GM21390 (cell line): Measurements from ENCODE around the gene CEP83.

ENCODE experiments used
- ATAC-seq: cut with Tn5 transposase; IDR thresholded peaks from one replicate; pipeline ENCODE4 v1.9.1; 2021; ENCODE audit not compliant: unreplicated experiment

Gene CEP83

GRCh38 chr12:94308612-94309011 is 151.1 kb downstream of the CEP83 start:
- ATAC-seq, result no peak

DNA sequence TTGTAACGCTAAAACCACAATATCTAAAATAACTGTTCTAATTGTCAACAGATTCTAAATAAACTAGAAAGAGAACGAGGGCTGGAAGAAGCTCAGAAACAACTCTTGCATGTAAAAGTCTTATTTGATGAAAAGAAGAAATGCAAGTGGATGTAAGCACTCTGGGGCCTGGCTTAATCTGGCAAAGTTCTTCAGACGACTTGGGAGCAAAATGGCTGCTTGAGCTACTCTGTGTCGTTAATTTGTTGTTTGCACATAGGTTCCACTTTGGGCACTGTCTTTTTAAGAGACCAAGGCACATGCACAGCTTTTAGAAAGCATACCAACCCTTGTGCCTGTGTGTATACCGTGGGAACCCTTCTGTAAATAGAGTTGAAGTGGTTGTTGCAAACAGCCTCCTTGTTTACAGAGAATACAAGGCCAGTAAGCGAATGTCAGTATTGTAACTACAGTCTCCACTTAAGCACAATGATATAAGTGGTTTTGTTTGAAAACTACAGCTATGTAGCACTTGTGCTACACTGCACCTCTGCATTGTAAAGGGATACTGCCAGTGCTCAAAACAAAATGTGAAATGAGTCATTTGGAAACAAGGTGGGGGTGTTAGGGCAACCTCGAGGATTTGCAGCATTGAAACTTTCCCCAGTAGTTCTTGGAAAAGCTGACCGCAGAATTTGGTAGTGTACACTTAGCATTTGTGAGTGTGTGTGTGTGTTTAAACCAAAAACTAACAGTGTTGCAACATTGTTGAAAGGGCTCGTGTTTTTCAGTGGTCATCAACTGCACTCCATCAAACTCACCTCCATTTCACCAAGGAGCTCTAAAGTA is 154.3 kb downstream of the CEP83 start:
- peak; percentile 45 for ATAC-seq

- ATAC-seq, result no peak
Observed at GRCh38 chr12:94304566-94305061, 155.1 kb downstream of the CEP83 start.

DNA sequence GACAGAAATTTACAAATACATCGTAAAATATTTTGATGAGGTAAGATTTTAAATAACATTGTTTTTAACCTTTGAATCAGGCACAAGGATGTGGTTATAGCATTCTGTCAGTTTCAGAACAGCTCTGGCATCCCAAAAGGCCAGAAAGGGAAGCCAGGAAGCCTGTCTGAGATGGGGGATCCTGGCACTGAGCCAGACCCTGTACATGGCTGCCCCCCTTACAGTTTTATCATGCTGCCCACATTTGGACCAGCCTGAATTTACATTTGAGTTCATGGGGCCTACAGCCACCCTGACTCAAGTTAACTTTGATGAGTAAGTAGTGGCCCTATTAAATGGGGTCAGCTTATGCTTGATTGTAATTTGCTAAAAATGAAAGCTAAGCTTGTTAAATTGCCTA is 155.7 kb downstream of the CEP83 start:
- ATAC-seq, result no peak

- no peak for ATAC-seq
Observed at GRCh38 chr12:94299846-94300245, 159.8 kb downstream of the CEP83 start.

DNA sequence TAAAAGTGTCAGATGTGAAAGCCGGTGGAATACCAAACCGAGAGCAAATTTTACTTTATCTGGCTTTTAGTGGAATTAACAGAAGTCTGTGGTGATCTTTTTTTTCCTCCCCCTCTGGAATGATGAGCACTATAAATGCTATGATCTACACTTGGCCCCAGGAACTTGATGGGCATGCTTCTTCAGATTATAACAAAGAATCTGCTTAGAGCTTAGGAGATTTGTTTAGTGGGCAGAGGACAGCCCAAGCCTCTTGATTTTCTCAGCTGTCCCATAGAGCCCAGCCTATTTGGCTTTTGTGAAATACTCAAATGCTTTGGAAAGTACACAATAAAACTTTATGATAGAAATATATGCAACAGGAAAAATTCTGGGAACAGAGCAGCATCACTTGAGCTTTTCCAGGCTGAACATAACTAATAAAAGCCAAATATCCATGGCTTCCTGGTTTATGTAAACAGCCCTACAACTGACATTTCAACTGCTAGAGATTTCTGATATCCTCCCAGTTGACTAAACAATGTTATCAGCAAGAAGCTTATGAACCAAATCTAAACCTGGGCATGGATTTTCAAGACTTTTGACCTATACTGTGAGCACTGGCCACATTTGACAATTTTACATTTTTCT is 161.7 kb downstream of the CEP83 start:
- no peak for ATAC-seq

- ATAC-seq, result no peak
Observed at GRCh38 chr12:94297096-94297699, 162.5 kb downstream of the CEP83 start.

DNA sequence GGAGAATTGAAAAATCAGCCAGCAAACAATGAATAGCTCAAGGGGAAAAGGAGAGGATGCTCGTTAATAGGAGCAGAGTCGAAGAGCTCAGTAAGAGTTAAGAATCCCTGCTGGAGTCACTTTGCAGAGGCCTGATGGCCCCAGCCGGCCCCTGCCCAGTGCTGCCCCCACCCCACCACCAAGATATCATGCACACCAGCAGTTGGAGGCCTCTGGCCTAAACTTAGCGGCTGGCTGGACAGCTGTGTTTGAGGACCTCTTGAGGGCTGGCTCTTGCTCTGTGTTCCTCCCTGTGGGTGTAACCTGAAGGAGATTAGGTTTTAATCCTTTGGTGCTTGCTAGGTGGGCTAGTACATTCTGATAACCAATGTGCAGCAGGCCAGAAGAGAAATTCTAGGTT is 169.3 kb downstream of the CEP83 start:
- no peak for ATAC-seq

GRCh38 chr12:94289461-94290312 is 170.0 kb downstream of the CEP83 start:
- no peak for ATAC-seq

- no peak for ATAC-seq
Observed at GRCh38 chr12:94287245-94287628, 172.4 kb downstream of the CEP83 start.

GRCh38 chr12:94286583-94287244 is 173.0 kb downstream of the CEP83 start:
- ATAC-seq, result no peak

- no peak for ATAC-seq
Observed at GRCh38 chr12:94285943-94286582, 173.6 kb downstream of the CEP83 start.

DNA sequence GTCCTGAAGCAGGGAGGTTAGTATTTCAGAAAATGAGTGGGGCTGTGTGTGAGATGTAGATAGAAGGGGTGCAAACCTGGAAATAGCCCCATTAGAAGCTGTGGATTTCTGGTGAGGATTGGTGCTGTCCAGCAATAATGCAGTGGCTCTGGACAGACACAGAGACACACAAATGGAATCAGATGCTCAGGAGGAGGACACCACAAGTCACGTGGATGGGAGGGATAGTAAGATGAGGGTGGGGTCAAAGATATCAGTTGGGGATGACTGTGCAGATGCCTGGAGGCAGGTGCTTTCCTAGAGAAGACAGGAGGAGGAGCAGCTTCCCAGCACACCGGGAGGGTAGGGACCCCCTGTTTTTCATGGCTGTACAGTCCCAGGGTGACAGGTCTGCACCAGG is 174.8 kb downstream of the CEP83 start:
- no peak for ATAC-seq

DNA sequence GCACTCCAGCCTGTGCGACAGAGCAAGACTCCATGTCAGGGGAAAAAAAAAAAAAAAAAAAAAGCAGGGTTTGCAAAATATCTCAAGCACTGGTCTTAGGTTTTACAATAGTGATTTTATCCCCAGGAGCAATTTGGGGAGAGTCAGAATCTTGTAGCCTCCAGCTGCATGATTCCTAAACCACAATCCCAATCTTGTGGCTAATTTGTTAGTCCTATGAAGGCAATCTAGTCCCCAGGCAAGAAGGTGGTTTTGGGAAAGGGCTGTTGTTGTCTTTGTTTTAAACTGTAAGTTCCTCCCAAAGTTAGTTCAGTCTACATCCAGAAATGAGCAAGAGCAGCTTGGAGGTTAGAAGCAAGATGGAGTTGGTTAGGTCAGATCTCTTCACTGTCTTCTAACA is 175.6 kb downstream of the CEP83 start:
- no peak for ATAC-seq

DNA sequence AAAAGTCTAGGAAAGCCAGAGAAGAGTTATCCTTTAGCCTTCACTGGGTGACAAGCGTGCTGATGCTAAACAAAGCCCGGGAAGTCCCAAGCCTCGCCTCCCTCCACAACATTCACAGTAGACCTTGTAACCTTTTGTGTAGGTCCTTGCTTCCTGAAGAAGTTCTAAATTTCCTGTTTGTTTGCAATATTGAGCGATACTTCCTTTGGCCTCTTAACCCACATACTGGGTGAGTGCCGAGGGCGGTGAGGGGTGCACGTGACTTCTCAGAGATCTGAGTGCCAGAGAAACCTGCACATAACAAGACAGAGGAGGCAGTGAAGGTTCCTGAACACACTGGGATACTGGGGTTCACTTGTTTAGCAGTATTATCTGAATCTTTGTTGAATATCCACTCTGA is 177.0 kb downstream of the CEP83 start:
- ATAC-seq, result no peak

DNA sequence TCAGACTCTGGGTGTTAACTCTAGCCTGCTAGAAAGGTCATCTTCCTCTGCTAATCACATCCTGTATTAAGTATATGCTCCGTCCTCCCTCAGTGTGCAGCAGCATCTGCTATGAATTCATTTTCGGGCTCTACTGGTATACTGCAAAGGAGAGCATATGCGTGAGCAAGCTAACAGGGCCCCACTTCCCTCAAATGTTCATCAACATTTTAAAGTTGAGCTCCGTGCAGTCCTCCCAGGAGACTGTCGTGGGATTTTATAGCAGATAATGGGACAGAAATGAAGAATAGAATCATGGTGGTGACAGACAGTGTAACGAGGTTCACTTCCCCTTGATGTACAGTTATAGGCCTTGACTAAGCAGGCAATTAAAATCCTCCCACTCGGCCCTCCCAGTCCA is 179.6 kb downstream of the CEP83 start:
- ATAC-seq, result no peak

- no peak for ATAC-seq
Observed at GRCh38 chr12:94277426-94278000, 182.2 kb downstream of the CEP83 start.

DNA sequence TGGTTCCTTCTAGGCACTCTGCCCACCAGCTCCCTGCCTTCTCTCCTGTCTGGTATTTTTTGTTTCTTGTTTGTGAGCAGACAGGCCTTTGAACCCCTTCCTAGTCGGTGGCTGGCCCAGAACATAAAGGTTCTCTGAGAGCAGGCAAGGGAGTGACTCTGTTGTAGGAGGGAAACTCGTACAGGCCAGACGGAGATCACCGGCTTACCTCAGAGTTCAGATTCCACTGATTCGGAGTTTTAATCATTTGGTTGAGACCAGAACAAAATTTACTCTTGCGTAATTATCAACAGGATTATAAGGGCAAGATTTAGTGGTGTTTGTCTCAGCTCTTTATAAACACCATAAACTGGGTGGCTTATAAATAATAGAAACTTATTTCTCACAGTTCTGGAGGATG is 182.9 kb downstream of the CEP83 start:
- ATAC-seq, result no peak

GRCh38 chr12:94273272-94273671 is 186.4 kb downstream of the CEP83 start:
- no peak for ATAC-seq

DNA sequence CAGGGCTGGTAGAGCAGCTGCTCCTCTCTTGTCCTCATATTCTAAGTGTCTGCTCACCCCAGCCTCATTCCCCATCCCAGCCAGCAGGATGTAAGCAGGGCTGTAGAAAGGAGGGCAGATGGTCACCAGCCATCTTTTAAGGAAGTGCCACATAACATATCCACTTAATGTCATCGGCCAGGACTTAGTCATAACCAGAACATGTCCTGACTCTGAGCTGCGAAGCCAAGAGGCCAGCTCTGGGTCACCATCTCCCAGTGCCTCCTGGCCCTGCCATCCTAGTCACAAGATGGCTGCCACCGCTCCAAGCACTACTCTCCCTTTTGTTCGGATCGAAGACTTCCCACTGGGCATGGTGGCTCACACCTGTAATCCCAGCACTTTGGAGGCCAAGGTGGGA is 187.4 kb downstream of the CEP83 start:
- no peak for ATAC-seq
